UCSD-AML1 (cell line): ENCODE results near the gene FNDC5.
A peak's percentile ranks its signal among the peaks of the same experiment; 100 is the strongest.

Experiments
- DNase-seq: peaks from one replicate; lab custom pipeline; 2025; ENCODE audit not compliant: unreplicated experiment; lab: John Stamatoyannopoulos, UW

FNDC5 gene

DNA sequence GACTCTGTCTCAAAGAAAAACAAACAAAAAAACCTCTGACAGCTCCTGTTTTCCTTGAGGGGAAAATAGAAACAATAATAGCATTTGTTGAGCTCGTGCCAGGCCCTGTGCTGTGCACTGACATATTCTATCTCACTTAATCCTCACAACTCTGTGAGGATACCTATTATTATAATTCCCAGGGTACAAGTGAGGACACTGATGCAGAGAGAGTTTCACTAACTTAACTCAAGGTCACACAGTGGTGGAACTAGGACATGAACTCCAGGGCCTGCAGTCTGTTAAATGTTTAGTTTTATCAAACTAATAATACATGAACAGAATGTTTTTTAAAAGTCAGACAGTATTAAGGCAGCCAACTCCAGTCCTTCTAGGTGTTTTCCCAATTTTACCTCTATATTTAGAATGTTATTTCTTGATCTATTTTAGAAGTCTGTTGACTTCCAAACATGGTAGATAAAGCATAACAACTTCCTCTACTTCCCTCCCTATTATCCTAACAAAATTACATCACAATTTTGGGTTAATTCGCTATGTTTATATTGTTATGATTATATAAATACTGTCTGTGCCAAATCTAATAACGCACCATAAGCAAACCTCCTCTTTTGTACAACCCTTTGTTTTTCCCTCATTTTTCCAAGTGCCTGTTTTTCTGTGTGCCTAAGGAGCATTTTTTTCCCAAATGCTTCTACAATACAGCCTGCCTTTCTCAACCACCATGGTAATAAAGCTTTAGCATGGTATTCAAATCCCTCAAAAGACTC, 4.9 kb downstream of the FNDC5 start:
- DNase-seq: no peak

DNA sequence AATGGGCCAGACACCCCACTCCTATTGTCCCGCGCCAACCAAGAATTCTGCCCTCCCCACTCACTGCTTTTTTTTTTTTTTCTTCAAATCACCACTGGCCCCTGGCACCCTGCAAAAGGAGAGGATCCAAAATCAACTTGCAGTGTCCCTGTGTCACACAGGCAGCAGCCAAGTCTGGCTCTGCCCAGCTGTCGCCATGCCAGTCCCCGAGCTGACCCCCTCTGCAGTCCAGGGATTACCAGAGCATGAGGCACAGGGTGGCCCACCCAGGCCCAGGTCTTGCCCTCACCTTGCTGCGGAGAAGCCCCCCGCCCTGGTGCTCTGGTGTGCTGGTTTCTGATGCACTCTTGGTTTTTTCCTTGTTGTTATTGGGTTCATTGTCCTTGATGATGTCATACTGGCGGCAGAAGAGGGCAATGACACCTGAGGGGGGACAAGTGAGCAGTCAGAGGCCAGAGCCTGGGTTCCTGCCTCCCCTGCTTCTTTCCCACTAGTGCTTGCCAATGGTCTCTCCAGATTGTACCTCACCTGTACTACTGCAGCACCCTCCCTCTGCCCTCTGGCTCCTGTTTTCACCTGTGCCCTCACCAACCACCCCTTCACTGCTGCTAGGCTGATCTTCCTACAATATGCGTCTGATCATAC, 6.2 kb downstream of the FNDC5 start:
- DNase-seq: no peak

DNA sequence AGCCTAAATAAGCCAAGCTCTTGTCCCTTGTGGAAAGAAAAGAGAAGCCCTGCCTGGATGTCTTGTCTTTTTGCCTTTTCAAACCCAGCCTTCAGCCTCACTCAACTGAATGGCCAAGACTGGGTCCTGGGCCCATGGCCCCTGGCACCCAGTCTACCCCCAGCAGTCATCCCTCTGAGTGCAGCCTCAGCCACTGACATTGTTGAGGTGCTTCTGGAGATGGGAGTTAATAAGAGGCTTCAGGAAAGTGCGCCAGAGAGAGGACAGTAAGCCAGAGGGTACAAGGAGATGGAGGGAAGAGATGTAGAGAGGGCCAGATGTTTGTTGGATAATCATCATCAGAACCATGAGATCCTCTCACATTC, 6.8 kb downstream of the FNDC5 start:
- no peak for DNase-seq

DNA sequence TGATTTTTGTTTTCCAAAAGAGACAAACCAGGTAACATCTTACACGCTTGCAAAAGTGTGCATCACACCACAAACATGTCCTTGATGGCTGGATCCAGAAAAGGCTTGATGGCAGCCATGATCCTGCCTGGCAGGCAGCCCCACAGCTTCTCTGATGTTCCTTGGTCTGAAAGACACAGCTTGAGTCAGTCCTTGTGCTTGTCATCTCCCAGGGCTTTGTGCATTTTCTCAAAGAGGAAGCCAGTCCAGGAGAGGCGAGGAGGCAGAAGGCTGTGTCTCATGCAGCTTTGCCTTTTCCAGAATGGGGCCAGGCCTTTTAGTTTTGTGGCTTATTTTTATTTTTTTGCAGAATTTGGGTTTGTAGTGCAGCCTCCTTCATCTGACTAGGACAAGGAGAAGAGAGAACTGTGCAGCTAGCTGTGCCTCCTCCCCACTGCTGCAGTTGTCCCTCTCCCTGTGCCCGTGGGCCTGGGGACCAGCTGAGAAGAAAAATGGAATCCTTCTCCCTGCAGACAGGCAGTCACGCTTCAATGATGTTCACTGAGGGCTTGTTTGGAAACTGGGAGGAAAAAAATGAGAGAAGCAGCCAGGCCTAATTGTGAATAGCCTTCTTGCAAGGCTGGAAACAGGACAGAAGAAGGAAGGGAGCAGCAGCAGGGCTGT, 7.4 kb downstream of the FNDC5 start:
- DNase-seq: no peak

- DNase-seq: no peak
Observed at GRCh38 chr1:32861904-32862695, 8.6 kb downstream of the FNDC5 start.

- no peak for DNase-seq
Observed at GRCh38 chr1:32860566-32860965, 10.1 kb downstream of the FNDC5 start.

GRCh38 chr1:32859915-32860314, 10.8 kb downstream of the FNDC5 start:
- DNase-seq: no peak

- no peak for DNase-seq
Observed at GRCh38 chr1:32858791-32859190, 11.9 kb downstream of the FNDC5 start.

GRCh38 chr1:32858136-32858535, 12.6 kb downstream of the FNDC5 start:
- DNase-seq: no peak

DNA sequence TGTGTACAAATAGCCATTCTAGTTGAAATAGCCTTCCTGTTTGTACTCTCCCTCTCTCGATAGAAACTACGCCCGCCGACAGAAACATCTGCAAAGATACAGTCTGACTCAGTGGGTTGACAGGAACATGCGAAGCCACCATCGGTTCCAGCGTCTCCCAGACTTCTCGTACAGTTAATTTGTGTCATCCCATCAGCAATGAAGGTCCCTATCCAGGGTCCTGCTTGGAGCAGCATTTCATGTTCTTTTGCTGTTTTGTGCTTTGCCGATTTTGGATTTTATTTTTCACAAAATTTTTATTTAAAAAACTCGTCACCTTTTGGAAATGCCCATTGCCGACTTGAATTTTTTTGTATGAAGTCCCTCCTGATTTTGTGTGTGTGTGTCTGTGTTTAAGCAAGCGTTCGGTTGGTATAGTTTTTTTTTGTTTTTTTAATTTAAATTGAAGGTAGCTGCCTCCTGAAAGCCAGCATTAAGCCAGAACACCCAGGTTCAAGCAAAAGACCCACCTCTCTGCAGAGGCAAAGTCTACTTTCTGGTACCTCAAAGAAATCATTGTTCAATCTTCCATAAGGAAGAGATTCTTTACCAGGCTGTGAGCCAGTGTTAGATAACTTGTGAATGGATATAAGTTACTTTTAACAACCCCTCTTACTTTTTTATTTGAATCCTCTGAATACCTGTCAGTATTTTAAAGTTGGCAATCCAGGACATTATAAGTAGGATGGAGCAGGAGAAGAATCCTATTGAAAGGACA, 14.7 kb downstream of the FNDC5 start:
- DNase-seq: no peak

DNA sequence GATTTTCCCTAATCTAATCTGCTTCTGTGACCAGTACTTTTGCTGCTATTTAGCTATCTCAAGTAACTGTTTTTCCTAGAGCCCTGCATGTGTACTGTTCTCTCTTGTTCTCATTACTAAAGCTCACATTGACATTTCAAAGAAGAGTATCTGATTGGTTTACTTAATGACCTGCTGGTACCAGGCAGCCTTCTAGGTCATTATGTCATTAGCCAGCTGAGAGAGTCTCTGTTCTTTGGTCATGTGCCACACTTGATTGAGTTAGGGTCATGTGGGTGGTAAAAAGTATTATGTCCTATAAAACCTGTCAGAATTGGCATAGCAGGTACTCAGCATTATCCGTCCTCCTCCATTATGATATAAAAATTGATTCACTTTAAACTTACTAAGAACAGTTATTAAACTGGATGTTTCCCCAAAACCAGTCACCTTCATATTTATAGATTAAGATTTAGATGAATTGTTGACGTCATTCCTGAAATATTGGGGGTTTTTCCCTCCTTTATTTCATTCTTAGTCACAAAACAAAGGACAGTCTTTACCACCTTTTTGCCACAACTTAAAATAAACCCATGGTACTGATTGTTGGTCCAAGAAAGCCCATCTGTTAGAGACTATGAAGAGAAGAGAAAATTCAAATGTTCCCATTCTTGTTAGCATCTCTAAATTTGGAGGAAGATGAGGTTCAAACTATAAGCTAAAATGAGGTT, 22.2 kb downstream of the FNDC5 start:
- no peak for DNase-seq

DNA sequence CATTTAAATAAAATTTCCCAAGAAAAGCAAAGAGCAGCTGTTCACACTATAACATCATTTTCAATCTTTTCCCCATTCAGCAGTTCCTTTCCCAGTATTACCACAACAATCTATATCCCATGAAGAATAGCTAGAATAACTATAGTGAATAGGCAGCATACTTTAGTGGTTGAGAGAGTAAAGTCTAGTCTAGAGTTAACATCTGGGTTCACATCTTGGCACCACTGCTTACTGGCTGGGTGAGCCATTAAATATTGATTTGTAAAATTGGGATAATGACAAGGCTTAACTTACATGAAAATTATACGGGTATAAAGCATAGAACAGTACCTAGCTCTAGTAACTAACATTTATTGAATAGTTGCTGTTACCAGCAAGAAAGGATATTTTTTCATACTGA, 38.8 kb downstream of the FNDC5 start:
- no peak for DNase-seq

GRCh38 chr1:32830092-32830852, 40.4 kb downstream of the FNDC5 start:
- DNase-seq: no peak

DNA sequence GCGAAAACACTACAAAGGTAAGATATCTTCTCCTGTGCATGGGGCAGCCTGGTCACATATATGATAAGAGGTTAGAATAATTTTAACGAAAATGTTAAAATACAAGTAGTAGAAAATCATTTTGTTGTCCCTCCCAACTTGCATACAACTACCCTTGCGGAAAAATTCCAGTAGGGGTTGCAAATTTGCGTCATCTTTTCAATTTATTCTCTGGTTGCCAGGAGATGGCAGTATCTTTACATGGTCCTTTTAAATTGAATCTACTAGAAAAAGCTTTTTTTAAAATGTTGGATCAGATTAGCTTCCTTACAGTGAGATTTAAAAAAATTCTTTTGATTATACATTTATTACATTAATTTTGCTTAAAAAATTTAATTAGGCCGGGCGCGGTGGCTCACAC, 42.4 kb downstream of the FNDC5 start:
- no peak for DNase-seq

GRCh38 chr1:32825181-32825580, 45.5 kb downstream of the FNDC5 start:
- no peak for DNase-seq

DNA sequence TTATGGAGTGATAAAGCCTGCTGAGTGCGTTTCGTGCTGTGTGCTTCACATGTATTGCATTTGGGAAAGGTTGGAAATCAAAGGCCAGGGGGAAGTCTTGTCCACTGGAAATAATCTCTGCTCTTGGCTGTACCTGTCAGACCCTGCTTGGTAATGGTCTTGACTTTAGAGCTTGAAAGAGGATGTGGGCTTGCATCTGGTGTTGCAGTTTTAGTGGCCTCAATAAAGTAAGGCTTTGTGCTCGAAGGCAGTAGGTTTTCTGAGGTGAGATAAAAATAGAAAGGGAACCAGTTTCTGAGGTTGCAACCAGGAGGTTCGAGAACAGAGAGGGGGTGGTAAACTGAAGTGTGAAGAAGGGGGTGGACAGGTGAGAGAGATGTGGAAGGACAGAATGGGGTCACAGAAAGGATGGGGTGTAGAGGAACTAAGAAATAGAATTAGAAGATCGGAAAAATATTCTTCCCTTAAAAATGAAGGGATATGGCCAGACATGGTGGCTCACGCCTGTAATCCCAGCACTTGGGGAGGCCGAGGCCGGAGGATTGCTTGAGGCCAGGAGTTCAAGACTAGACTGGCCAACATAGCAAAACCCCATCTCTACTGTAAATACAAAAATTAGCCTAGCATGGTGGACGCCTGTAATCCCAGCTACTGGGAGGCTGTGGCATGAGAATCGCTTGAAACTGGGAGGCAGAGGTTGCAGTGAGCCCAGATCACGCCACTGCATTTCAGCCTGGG, 51.7 kb downstream of the FNDC5 start:
- DNase-seq: no peak

- peak; percentile 72 for DNase-seq
Observed at GRCh38 chr1:32817815-32818786, 52.6 kb downstream of the FNDC5 start.
